Measurements from ENCODE around the gene DYNLL1.

Gene DYNLL1

DNA sequence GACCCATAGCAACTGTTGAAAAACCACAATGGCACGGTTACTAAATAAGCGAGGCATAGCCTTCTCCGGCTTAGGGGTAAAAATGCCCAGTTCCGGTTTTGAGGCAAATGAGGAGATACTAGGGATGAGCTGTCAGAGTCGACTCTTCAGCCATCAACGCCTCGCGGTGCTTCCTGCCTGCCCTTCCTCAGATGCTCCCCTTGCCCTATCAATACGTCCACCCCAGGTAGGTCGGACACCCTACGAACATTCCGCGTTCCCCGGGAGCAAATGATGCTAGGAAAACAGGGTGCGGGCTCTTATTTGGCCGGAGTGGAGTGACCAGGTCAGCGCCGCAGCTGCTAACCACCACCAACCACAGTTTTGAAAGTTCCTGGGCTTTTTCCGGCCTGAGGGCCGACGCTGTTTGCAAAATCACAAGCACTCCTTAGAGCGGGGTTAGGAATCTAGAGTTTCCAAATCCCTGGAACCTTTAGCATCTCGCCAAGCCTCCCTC lies 27.5 kb upstream of the DYNLL1 start:
- TF ChIP-seq, protein P1, sequence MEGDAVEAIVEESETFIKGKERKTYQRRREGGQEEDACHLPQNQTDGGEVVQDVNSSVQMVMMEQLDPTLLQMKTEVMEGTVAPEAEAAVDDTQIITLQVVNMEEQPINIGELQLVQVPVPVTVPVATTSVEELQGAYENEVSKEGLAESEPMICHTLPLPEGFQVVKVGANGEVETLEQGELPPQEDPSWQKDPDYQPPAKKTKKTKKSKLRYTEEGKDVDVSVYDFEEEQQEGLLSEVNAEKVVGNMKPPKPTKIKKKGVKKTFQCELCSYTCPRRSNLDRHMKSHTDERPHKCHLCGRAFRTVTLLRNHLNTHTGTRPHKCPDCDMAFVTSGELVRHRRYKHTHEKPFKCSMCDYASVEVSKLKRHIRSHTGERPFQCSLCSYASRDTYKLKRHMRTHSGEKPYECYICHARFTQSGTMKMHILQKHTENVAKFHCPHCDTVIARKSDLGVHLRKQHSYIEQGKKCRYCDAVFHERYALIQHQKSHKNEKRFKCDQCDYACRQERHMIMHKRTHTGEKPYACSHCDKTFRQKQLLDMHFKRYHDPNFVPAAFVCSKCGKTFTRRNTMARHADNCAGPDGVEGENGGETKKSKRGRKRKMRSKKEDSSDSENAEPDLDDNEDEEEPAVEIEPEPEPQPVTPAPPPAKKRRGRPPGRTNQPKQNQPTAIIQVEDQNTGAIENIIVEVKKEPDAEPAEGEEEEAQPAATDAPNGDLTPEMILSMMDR (IDR thresholded peaks at IDR 0.05; ENCODE audit: low read length, missing control alignments), result no peak

DNA sequence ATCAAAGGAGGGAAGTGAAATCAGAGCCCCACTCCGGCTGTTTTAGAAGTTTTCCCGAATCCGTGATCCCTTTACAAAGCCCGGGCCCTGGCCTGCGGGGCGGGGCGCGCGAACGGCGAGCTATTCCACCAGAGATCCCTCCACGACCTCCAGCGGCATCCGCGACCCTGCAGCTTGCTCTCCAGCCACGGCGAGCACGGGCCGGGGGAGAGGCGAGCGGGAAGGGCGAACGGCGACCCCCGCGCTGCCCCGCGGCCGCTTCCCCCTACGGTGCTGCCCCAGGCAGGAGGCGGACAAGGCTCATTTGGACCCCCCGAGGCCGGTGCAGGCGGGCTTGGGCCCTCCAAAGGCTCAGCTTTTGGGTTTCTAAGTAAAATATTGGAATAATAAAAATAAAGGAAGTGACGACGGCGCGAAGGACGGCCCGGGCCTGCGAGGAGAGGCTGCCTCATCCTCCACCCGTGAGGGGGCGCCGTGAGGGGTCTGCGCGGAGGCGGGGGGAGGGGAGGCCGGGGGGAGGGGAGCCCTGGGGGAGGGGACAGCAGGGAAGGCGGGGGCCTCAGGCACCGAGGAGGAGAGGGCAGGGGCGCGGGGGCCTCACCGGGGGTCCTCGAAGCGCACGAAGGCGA lies 27.0 kb upstream of the DYNLL1 start:
- no peak for DNase-seq (ENCODE audit: low read depth)

More for the DNA sequence above, 27.5 kb upstream of the DYNLL1 start:
- H3K4me3 ChIP-seq (replicated peaks; ENCODE audit: low read depth, low read length), result peak overlapping the region; percentile 83
- DNase-seq (ENCODE audit: low read depth), result peak; percentile 70

DNA sequence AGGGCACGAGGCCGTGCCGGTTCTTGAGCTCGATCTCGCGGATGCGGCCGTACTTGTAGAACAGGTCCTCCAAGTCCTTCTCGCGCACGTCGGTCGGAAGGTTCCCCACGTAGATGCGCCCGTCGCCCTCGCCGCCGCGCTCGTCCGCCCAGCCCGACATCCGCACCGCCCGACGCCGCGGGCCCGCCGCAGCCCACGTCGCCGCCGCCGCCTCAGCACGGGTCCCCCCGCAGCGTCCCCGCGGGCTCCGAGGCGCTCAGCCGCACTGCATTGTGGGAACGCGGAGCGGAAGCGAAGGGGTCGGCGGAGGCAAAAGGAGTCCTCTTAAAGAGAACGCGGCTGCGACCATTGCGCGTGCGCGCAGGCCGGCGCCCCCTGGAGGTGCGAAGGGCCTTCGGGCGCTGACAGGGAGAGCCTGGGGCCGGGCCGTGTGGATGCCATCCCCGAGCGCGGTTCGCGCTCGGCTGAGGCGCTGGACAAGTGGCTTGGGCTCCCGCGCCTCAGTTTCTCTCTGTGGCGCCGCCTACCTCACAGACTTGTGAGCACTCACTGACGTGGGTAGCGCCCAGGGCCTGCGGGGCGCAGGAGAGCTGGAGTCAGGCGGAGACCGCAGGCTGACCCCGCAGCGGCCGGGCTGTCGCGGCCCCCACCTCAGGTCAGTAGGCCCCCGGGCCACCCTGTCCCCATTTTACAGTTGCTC lies 26.3 kb upstream of the DYNLL1 start, which contains the start of gene SRSF9:
Gene SRSF9 (minus strand): TSS at position 299 of the 700 bp plus-strand sequence. CDS start 139 bp downstream, at position 160.
- peak; percentile 98 for DNase-seq (ENCODE audit: low read depth)
- TF ChIP-seq, protein P1 (IDR thresholded peaks at IDR 0.05; ENCODE audit: low read length, missing control alignments), result peak; percentile 64

More for the DNA sequence above, 27.0 kb upstream of the DYNLL1 start:
- H3K4me3 ChIP-seq (replicated peaks; ENCODE audit: low read depth, low read length), result peak overlapping the region; percentile 83
- TF ChIP-seq, protein P1 (IDR thresholded peaks at IDR 0.05; ENCODE audit: low read length, missing control alignments), result no peak

GRCh38 chr12:120470150-120470784 lies 25.6 kb upstream of the DYNLL1 start:
- H3K4me3 ChIP-seq (replicated peaks; ENCODE audit: low read depth, low read length), result peak overlapping the region; percentile 83
- peak; percentile 19 for DNase-seq (ENCODE audit: low read depth)
- TF ChIP-seq, protein P1 (IDR thresholded peaks at IDR 0.05; ENCODE audit: low read length, missing control alignments), result no peak

More for the DNA sequence above, 26.3 kb upstream of the DYNLL1 start, which contains the start of gene SRSF9:
- H3K4me3 ChIP-seq (replicated peaks; ENCODE audit: low read depth, low read length), result peak within 1 kb of the TSS; percentile 83

- H3K4me3 ChIP-seq (replicated peaks; ENCODE audit: low read depth, low read length), result no peak overlapping the region
- TF ChIP-seq, protein P1 (IDR thresholded peaks at IDR 0.05; ENCODE audit: low read length, missing control alignments), result no peak
- DNase-seq (ENCODE audit: low read depth), result peak; percentile 18
Observed at GRCh38 chr12:120472521-120472920, 23.4 kb upstream of the DYNLL1 start.

DNA sequence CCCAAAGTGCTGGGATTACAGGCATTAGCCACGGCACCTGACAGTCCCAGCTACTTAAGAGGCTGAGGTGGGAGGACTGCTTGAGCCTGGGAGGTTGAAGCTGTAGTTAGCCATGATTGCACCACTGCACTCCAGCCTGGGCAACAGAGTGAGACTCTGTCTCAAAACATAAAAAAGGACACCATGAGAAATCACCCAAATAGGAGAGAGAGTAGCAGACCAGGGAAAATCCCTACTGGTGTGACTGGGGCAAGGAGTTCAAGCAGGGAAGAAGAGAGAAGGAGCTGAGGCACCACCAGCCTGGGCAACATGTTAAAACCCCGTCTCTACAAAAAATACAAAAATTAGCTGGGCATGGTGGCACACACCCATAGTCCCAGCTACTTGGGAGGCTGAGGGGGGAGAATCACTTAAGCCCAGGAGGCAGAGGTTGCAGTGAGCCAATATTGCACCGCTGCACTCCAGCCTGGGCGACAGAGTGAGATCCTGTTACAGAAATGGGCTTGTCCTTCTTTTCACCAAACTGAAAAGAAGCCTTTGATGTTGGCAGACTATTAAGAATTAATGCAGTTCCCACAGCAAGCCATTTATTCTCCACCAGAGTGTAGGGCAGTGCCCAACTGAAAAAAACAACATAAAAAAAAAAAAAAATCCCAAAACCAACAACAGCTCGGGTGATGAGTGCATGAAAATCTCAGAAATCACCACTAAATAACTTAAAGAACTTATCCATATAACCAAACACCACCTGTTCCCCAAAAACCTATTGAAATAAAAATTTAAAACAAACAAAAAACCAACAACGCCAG lies 21.9 kb upstream of the DYNLL1 start:
- H3K4me3 ChIP-seq (replicated peaks; ENCODE audit: low read depth, low read length), result no peak overlapping the region
- no peak for DNase-seq (ENCODE audit: low read depth)
- TF ChIP-seq, protein P1 (IDR thresholded peaks at IDR 0.05; ENCODE audit: low read length, missing control alignments), result no peak

Data from fibroblast of pulmonary artery (primary cell).